Measurements from ENCODE around the gene BCAT1. TPM values are rescaled to one million over a fixed set of nuclear protein-coding genes. Genes with fewer than 3 reads are reported as not detected.

The BCAT1 gene
- total and polyA plus RNA-seq, 12 donors, result 0.95 to 17.0 (median 2.7) TPM

DNA sequence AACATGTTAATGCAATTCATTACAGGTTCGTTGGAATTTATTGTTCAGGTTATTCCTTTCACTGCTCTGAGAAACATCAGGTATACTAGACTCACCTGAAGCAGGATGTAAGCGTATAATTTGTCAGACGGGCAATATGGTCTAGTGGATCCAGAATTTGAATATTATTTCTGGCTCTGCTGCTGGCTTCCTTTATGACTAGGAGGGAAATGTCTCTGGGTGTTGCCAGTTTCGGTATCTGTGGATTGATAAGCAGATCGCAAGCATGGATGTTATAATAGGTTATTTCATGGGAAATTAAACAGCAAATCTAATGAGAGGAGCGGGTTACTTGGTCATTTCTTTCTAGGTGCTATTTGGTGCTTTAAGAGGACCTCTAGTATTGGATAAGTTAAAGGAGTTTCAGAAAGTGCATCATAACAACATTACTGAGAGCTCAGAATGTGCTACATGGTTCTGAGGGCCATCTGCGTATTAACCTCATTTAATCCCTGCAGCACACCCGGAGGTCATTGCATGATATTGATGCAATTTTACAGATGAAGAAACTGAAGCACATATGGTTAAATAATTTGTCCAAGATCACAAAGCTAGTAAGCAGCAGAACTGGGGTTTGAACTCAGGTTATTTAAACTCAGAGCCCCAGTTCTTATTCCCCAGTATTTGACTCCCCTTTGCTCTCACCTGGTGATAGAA, 47.3 kb upstream of the BCAT1 start:
- no peaks in the 10 kb centered on the region for H3K9me3 ChIP-seq
- intact Hi-C loops (cut with DNase I), result no loop called here
- 71 to 72% methylated on average over 8 of the region's 8 CpGs for WGBS, 2 donors
- H3K27ac ChIP-seq, result no peak overlapping the region
- no peaks in the 10 kb centered on the region for H3K27me3 ChIP-seq
- H3K4me1 ChIP-seq, result peaks cover 0 to 17% (median 12%) of the 10 kb centered on the region in 9 donors
- ATAC-seq (no peak), DNase-seq (no peak)
- H3K36me3 ChIP-seq, result no peaks in the 10 kb centered on the region
- no peak overlapping the region for H3K4me3 ChIP-seq
- TF ChIP-seq, protein P1, sequence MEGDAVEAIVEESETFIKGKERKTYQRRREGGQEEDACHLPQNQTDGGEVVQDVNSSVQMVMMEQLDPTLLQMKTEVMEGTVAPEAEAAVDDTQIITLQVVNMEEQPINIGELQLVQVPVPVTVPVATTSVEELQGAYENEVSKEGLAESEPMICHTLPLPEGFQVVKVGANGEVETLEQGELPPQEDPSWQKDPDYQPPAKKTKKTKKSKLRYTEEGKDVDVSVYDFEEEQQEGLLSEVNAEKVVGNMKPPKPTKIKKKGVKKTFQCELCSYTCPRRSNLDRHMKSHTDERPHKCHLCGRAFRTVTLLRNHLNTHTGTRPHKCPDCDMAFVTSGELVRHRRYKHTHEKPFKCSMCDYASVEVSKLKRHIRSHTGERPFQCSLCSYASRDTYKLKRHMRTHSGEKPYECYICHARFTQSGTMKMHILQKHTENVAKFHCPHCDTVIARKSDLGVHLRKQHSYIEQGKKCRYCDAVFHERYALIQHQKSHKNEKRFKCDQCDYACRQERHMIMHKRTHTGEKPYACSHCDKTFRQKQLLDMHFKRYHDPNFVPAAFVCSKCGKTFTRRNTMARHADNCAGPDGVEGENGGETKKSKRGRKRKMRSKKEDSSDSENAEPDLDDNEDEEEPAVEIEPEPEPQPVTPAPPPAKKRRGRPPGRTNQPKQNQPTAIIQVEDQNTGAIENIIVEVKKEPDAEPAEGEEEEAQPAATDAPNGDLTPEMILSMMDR (IDR thresholded peaks at IDR 0.05), result no peak

DNA sequence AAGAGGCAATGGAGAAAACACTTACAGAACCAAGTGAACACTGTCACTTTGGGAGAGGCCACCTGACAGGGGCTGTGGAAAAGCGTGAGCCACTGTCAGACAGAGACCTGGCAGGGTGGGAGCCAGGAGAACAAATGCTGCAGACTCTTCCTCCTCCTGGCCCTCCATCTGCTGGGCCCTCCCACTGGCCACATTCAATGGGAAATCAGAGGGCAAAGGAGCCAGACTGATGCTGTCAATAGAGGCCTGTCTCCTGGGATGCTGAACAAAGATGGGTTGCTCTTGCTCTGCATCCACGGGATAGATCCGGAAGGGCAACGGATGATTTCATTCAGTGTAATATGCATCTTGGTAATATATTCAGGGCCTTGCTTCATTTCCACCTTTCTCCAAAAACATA, 44.9 kb upstream of the BCAT1 start:
- Histone ChIP-seq H3K27ac (no peak overlapping the region), H3K4me1 (peaks cover 0 to 15% (median 12%) of the 10 kb centered on the region in 9 donors), H3K36me3 (no peaks in the 10 kb centered on the region), H3K9me3 (no peaks in the 10 kb centered on the region), H3K27me3 (peaks cover 0 to 4% (median 0%) of the 10 kb centered on the region in 7 donors), H3K4me3 (no peak overlapping the region)
- 90 to 92% methylated on average over 4 of the region's 4 CpGs for WGBS, 2 donors
- no peak for DNase-seq
- TF ChIP-seq, protein P1 (IDR thresholded peaks at IDR 0.05), result no peak
- intact Hi-C loops (cut with DNase I), result loop anchor here in 2 of 10 donors (5.0 kb wide), 2 partner anchors 134 to 139 kb away; no protein-coding TSS in a partner anchor
- no peak for ATAC-seq

DNA sequence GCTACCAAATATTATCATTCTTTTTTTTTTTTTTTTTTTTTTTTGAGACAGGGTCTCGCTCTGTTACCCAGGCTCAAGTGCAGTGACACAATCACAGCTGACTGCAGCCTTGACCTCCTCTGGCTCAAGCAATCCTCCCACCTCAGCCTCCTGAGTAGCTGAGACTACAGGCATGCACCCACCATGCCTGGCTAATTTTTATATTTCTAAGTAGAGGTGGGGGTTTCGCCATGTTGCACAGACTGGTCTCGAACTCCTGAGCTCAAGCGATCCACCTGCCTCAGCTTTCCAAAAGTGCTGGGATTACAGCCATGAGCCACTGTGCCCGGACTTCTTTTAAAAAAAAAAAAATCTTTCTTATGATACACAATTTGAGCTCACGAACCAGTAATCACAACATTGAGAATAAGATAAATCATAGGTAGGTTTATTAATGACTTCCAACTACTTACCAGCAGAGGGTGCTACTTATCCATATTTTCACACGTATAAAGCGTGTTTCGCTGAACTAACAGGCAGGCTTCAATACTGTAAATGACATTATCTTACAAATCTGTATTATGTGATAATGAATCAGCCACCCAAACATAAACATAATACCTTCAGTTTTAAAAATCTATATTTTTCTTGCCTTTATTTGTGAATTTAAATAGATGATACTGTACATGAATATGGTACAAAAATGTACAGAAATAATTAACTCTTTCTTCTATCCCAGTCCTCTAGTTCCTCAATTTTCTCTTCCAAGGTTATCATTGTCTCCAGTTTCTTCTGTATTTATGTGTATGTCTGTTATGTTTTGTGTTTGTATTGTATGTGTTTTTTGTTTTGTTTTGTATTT, 42.5 kb upstream of the BCAT1 start:
- WGBS, 2 donors, result 29 to 37% methylated on average over 9 of the region's 9 CpGs
- DNase-seq, result no peak
- Histone ChIP-seq H3K4me1 (no peaks in the 10 kb centered on the region), H3K36me3 (no peaks in the 10 kb centered on the region), H3K27ac (no peak overlapping the region), H3K4me3 (no peak overlapping the region), H3K27me3 (peaks cover 0 to 10% (median 0%) of the 10 kb centered on the region in 7 donors), H3K9me3 (no peaks in the 10 kb centered on the region)
- intact Hi-C loops (cut with DNase I), result loop anchor here in 9 of 10 donors (1.0 to 5.0 kb wide), 7 partner anchors 136 to 141 kb away; no protein-coding TSS in a partner anchor
- peak in 7 of 8 donors; percentile 69 to 83 (median 76) for ATAC-seq
- TF ChIP-seq, protein P1 (IDR thresholded peaks at IDR 0.05), result peak; percentile 34 to 74 (median 69)

DNA sequence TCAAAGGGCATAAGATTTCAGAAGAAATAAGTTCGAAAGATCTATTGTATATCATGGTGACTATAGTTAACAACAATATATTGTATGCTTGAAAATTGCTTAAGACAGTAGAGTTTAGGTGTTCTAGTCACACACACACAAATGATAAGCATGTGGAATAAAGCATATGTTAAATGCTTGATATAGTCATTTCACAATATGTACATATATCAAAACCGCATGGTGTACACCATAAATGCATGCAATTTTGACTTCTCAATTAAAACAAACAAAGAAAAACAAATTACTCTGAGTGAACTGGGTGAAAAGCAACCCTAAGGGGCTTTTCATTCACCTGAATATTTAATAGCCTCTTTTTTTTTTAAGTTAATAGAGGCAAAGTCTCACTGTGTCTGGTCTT, 40.3 kb upstream of the BCAT1 start:
- WGBS, 2 donors, result 90 to 91% methylated on average over 2 of the region's 2 CpGs
- Histone ChIP-seq H3K27me3 (peaks cover 0 to 10% (median 0%) of the 10 kb centered on the region in 7 donors), H3K9me3 (peaks cover 0 to 7% (median 0%) of the 10 kb centered on the region in 11 donors), H3K4me1 (no peaks in the 10 kb centered on the region), H3K27ac (no peak overlapping the region), H3K36me3 (no peaks in the 10 kb centered on the region), H3K4me3 (no peak overlapping the region)
- TF ChIP-seq, protein P1 (IDR thresholded peaks at IDR 0.05), result no peak
- intact Hi-C loops (cut with DNase I), result loop anchor here in 1 of 10 donors (5.0 kb wide), 1 partner anchor 138 kb away; no protein-coding TSS in a partner anchor
- no peak for ATAC-seq
- no peak for DNase-seq

All from heart right ventricle (tissue), 16 donors.